SK-N-MC (cell line): ENCODE results near the gene CTNNAL1.
"Not testable (repeated sequence)": the region's sequence is repeated elsewhere in the genome, so short reads cannot be mapped to it uniquely, and the experiment has no call there.

Source experiments
- DNase-seq: peaks from one replicate; pipeline ENCODE4 v3.0.0-alpha.2; 2011; ENCODE audit warnings: low read depth, low spot score
- H3K27ac ChIP-seq: fragments of 200-600 bp; sonication (generic); 2 replicates; pipeline ENCODE4 v1.5.1; 2016; ENCODE audit warnings: mixed run types
- H3K36me3 ChIP-seq: fragments of 200-600 bp; sonication (generic); 2 replicates; pipeline ENCODE4 v1.6.1; 2017; ENCODE audit warnings: antibody characterized with exemption, low read length, mixed read lengths; ENCODE audit not compliant: insufficient read depth
- H3K4me3 ChIP-seq: fragments of 200-600 bp; sonication (generic); 2 replicates; pipeline ENCODE4 v1.5.1; 2016
- H3K9ac ChIP-seq: fragments of 200-600 bp; sonication (generic); 2 replicates; pipeline ENCODE4 v1.8.0; 2017; ENCODE audit warnings: mixed run types, mixed read lengths; ENCODE audit not compliant: insufficient read length
- H3K9me3 ChIP-seq: fragments of 200-600 bp; sonication (generic); 2 replicates; pipeline ENCODE4 v1.6.1; 2017; ENCODE audit warnings: low read depth, mild to moderate bottlenecking, antibody characterized with exemption, low read length, moderate library complexity, mixed read lengths
- EZH2 ChIP-seq: fragments of 200-600 bp; sonication (generic); IDR thresholded peaks from one replicate; pipeline ENCODE4 v1.6.1; 2017; ENCODE audit warnings: antibody characterized with exemption
- FOXP2 ChIP-seq: optimal IDR thresholded peaks from 2 replicates; pipeline ENCODE3; 2011; ENCODE audit warnings: mild to moderate bottlenecking, moderate library complexity; ENCODE audit not compliant: insufficient read depth; ENCODE audit errors: extremely low read length, control extremely low read depth
- POLR2AphosphoS5 ChIP-seq: IDR thresholded peaks from 2 replicates; pipeline ENCODE4 v1.6.1; 2012; ENCODE audit warnings: mild to moderate bottlenecking, low read depth, low read length, borderline replicate concordance

CTNNAL1 gene

GRCh38 chr9:108983885-108984284, 29.4 kb downstream of the CTNNAL1 start:
- no peak for DNase-seq
- H3K36me3 ChIP-seq = peaks cover 7% of the 10 kb centered on the region; the same call in 1 of the 2 replicates
- no peak overlapping the region for H3K9ac ChIP-seq

GRCh38 chr9:108980893-108981292, 32.4 kb downstream of the CTNNAL1 start:
- Histone ChIP-seq H3K9ac (no peak overlapping the region), H3K4me3 (no peak overlapping the region), H3K9me3 (no peaks in the 10 kb centered on the region)

More at GRCh38 chr9:108983885-108984284, 29.4 kb downstream of the CTNNAL1 start:
- Histone ChIP-seq H3K9me3 (no peaks in the 10 kb centered on the region), H3K27ac (no peak overlapping the region), H3K4me3 (no peak overlapping the region)
- TF ChIP-seq FOXP2 = no peak

GRCh38 chr9:108978205-108978604, 35.1 kb downstream of the CTNNAL1 start:
- H3K4me3 ChIP-seq = no peak overlapping the region
- H3K27ac ChIP-seq = no peak overlapping the region
- no peaks in the 10 kb centered on the region; the same call in 1 of the 2 replicates for H3K36me3 ChIP-seq
- no peaks in the 10 kb centered on the region for H3K9me3 ChIP-seq
- TF ChIP-seq POLR2AphosphoS5 (no peak), FOXP2 (no peak), EZH2 (no peak)
- H3K9ac ChIP-seq = no peak overlapping the region
- no peak for DNase-seq

More at GRCh38 chr9:108980893-108981292, 32.4 kb downstream of the CTNNAL1 start:
- Histone ChIP-seq H3K36me3 (no peaks in the 10 kb centered on the region; the same call in 1 of the 2 replicates), H3K27ac (no peak overlapping the region)
- no peak for TF ChIP-seq POLR2AphosphoS5
- TF ChIP-seq EZH2 = no peak
- no peak for TF ChIP-seq FOXP2
- no peak for DNase-seq

GRCh38 chr9:108973895-108974294, 39.4 kb downstream of the CTNNAL1 start:
- no peaks in the 10 kb centered on the region for H3K9me3 ChIP-seq
- no peak overlapping the region for H3K4me3 ChIP-seq
- peaks cover 14% of the 10 kb centered on the region for H3K36me3 ChIP-seq
- TF ChIP-seq POLR2AphosphoS5 (no peak), EZH2 (no peak), FOXP2 (no peak)
- DNase-seq = no peak
- no peak overlapping the region for H3K27ac ChIP-seq
- no peak overlapping the region for H3K9ac ChIP-seq

- DNase-seq = no peak
- Histone ChIP-seq H3K36me3 (peaks cover 14% of the 10 kb centered on the region), H3K9ac (peak overlapping the region; percentile 2), H3K4me3 (peak overlapping the region; percentile 29), H3K27ac (peak overlapping the region; percentile 73), H3K9me3 (no peaks in the 10 kb centered on the region)
- no peak for TF ChIP-seq FOXP2
- TF ChIP-seq EZH2 = no peak
- no peak for TF ChIP-seq POLR2AphosphoS5
Observed at GRCh38 chr9:108972626-108973209, 40.6 kb downstream of the CTNNAL1 start.

GRCh38 chr9:108972186-108972585, 41.1 kb downstream of the CTNNAL1 start:
- Histone ChIP-seq H3K9me3 (no peaks in the 10 kb centered on the region), H3K4me3 (peak overlapping the region; percentile 29), H3K9ac (peak overlapping the region; percentile 2), H3K36me3 (peaks cover 14% of the 10 kb centered on the region), H3K27ac (peak overlapping the region; percentile 73)
- no peak for DNase-seq
- TF ChIP-seq POLR2AphosphoS5 = no peak
- TF ChIP-seq FOXP2 = no peak
- no peak for TF ChIP-seq EZH2

- H3K36me3 ChIP-seq = peaks cover 14% of the 10 kb centered on the region
- not testable (repeated sequence) for H3K27ac ChIP-seq, H3K4me3 ChIP-seq
Observed at GRCh38 chr9:108971392-108971791, 41.9 kb downstream of the CTNNAL1 start.

GRCh38 chr9:108967916-108968315, 45.4 kb downstream of the CTNNAL1 start:
- no peak for TF ChIP-seq POLR2AphosphoS5
- no peak for TF ChIP-seq FOXP2
- TF ChIP-seq EZH2 = no peak
- Histone ChIP-seq H3K4me3 (peak overlapping the region; percentile 6; the same call in 1 of the 2 replicates), H3K27ac (peak overlapping the region; percentile 75), H3K36me3 (peaks cover 14% of the 10 kb centered on the region), H3K9ac (no peak overlapping the region), H3K9me3 (no peaks in the 10 kb centered on the region)
- no peak for DNase-seq

More at GRCh38 chr9:108971392-108971791, 41.9 kb downstream of the CTNNAL1 start:
- not testable (repeated sequence) for DNase-seq, H3K9ac ChIP-seq, H3K9me3 ChIP-seq

- Histone ChIP-seq H3K9me3 (no peaks in the 10 kb centered on the region), H3K27ac (no peak overlapping the region), H3K4me3 (no peak overlapping the region), H3K36me3 (no peaks in the 10 kb centered on the region), H3K9ac (no peak overlapping the region)
- no peak for TF ChIP-seq FOXP2
- no peak for TF ChIP-seq EZH2
- TF ChIP-seq POLR2AphosphoS5 = no peak
- no peak for DNase-seq
Observed at GRCh38 chr9:108963459-108964143, 49.7 kb downstream of the CTNNAL1 start.
